ENCODE results near the gene PGBD2. TPM values are rescaled to one million over a fixed set of nuclear protein-coding genes. Genes with fewer than 3 reads are reported as not detected.
"Not testable (repeated sequence)": the region's sequence is repeated elsewhere in the genome, so short reads cannot be mapped to it uniquely, and the experiment has no call there.

Gene PGBD2
- total RNA-seq, 1 donor from 2014 or later, result 10.8 TPM

- DNase-seq (ENCODE audit: low read depth, low spot score), result not testable (repeated sequence)
These were observed 39.9 kb downstream of the PGBD2 start for GRCh38 chr1:248945856-248946416.

More at GRCh38 chr1:248945856-248946416, 39.9 kb downstream of the PGBD2 start:
- not testable (repeated sequence) for H3K4me3 Mint-ChIP-seq; H3K27ac Mint-ChIP-seq (ENCODE audit: unreplicated experiment); H3K27me3 Mint-ChIP-seq (ENCODE audit: low read depth); H3K36me3 Mint-ChIP-seq (ENCODE audit: low read depth); H3K9me3 Mint-ChIP-seq; H3K4me1 Mint-ChIP-seq

Other genes with a start within 250 kb of the PGBD2 start
- gene OR14I1, start 203.5 kb upstream of the PGBD2 start, total RNA-seq, result not detected in 2 replicates
- gene LYPD8, start 150.5 kb upstream of the PGBD2 start, total RNA-seq, result not detected in 2 replicates
- gene SH3BP5L, start 80.3 kb upstream of the PGBD2 start, total RNA-seq, result 26.9 and 28.9 TPM in 2 replicates
- 44.4 and 46.8 TPM in 2 replicates for gene ZNF672, start 68.0 kb upstream of the PGBD2 start, total RNA-seq
- 72.5 and 72.8 TPM in 2 replicates for gene ZNF692, start 47.1 kb upstream of the PGBD2 start, total RNA-seq